K562 (cell line): Measurements from ENCODE around the gene TEAD3.

Experiments used
- CBX8 ChIP-seq: fragments of 200-600 bp; sonication (generic); IDR thresholded peaks from 2 replicates; pipeline ENCODE4 v1.6.1; 2012; ENCODE audit warnings: borderline replicate concordance, mixed run types, low read depth, mild to moderate bottlenecking, moderate library complexity, mixed read lengths, low read length, control low read depth, inconsistent platforms; ENCODE audit not compliant: poor library complexity, severe bottlenecking; ENCODE audit errors: extremely low read depth
- CTCF ChIP-seq, 3 experiments: IDR thresholded peaks in 2 of 3; conservative IDR thresholded peaks in 1 of 3; 2 replicates each; pipeline ENCODE4 v1.5.1; 2011 to 2012; ENCODE audit warnings: low read length in 3 of 3, mild to moderate bottlenecking in 3 of 3, control low read depth in 2 of 3, improper control_type of control experiment in 1 of 3, inconsistent platforms in 1 of 3, low read depth in 1 of 3, mixed read lengths in 1 of 3, moderate library complexity in 1 of 3; ENCODE audit not compliant: insufficient read depth in 2 of 3
- EP300 ChIP-seq: IDR thresholded peaks from 2 replicates; pipeline ENCODE4 v1.6.1; 2012; ENCODE audit warnings: low read length, improper control_type of control experiment
- JUND ChIP-seq, 2 experiments: IDR thresholded peaks; 2 replicates in 1 of 2; 3 replicates in 1 of 2; pipeline ENCODE4 v1.6.1; 2011; ENCODE audit warnings: borderline replicate concordance in 2 of 2, low read depth in 2 of 2, low read length in 2 of 2, improper control_type of control experiment in 1 of 2, missing biosample characterization in 1 of 2, missing genetic modification characterization in 1 of 2, missing genetic modification reagents in 1 of 2
- MAFK ChIP-seq: IDR thresholded peaks from 2 replicates; pipeline ENCODE4 v1.6.1; 2011; ENCODE audit warnings: low read length, improper control_type of control experiment
- NCOA1 ChIP-seq: fragments of 450-650 bp; IDR thresholded peaks from 2 replicates; pipeline ENCODE4 v1.6.1; 2016; ENCODE audit warnings: low read depth
- YY1 ChIP-seq, 3 experiments: IDR thresholded peaks; 2 replicates each; pipeline ENCODE4 v1.6.1; 2011; ENCODE audit warnings: low read length in 2 of 3, mild to moderate bottlenecking in 2 of 3, moderate library complexity in 2 of 3, borderline replicate concordance in 1 of 3, control low read depth in 1 of 3, low read depth in 1 of 3; ENCODE audit not compliant: insufficient read depth in 3 of 3, insufficient replicate concordance in 2 of 3, control insufficient read depth in 1 of 3, insufficient read length in 1 of 3; ENCODE audit errors: extremely low read depth in 1 of 3
- ZFP36 ChIP-seq: fragments of 150-350 bp; IDR thresholded peaks from 2 replicates; pipeline ENCODE4 v1.6.1; 2018; ENCODE audit warnings: low read length, low read depth; ENCODE audit not compliant: partially characterized antibody
- ZNF134 ChIP-seq: fragments of 250-450 bp; sonication (Bioruptor Pico); conservative IDR thresholded peaks from 2 replicates; pipeline ENCODE4 v1.4.0; 2020
- TF ChIP-seq, protein P1 (sequence below), 2 experiments: fragments of 450-650 bp in 1 of 2; sonication (generic) in 1 of 2; formaldehyde crosslinking in 1 of 2; IDR thresholded peaks; 2 replicates each; pipeline versions ENCODE4 v1.7.1 to v1.9.0; 2016 to 2022; ENCODE audit warnings: inconsistent platforms in 1 of 2, mild to moderate bottlenecking in 1 of 2, missing genetic modification reagents in 1 of 2
- TF ChIP-seq, protein P2 (sequence below): fragments of 250-450 bp; sonication (Bioruptor Pico); IDR thresholded peaks from 2 replicates; pipeline ENCODE4 v1.4.0; 2020; ENCODE audit warnings: mild to moderate bottlenecking

- TF ChIP-seq CTCF (IDR thresholded peaks at IDR 0.05 in 2 of 3, conservative IDR thresholded peaks at IDR 0.05 in 1 of 3; ENCODE audit: insufficient read depth in 2 of 3, low read depth in 1 of 3, low read length in 3 of 3), result no peak
- TF ChIP-seq NCOA1, result no peak
- TF ChIP-seq ZNF134 (CRISPR knock-in tag), result no peak
- TF ChIP-seq MAFK, result no peak
- TF ChIP-seq, protein P1, sequence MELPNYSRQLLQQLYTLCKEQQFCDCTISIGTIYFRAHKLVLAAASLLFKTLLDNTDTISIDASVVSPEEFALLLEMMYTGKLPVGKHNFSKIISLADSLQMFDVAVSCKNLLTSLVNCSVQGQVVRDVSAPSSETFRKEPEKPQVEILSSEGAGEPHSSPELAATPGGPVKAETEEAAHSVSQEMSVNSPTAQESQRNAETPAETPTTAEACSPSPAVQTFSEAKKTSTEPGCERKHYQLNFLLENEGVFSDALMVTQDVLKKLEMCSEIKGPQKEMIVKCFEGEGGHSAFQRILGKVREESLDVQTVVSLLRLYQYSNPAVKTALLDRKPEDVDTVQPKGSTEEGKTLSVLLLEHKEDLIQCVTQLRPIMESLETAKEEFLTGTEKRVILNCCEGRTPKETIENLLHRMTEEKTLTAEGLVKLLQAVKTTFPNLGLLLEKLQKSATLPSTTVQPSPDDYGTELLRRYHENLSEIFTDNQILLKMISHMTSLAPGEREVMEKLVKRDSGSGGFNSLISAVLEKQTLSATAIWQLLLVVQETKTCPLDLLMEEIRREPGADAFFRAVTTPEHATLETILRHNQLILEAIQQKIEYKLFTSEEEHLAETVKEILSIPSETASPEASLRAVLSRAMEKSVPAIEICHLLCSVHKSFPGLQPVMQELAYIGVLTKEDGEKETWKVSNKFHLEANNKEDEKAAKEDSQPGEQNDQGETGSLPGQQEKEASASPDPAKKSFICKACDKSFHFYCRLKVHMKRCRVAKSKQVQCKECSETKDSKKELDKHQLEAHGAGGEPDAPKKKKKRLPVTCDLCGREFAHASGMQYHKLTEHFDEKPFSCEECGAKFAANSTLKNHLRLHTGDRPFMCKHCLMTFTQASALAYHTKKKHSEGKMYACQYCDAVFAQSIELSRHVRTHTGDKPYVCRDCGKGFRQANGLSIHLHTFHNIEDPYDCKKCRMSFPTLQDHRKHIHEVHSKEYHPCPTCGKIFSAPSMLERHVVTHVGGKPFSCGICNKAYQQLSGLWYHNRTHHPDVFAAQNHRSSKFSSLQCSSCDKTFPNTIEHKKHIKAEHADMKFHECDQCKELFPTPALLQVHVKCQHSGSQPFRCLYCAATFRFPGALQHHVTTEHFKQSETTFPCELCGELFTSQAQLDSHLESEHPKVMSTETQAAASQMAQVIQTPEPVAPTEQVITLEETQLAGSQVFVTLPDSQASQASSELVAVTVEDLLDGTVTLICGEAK (IDR thresholded peaks at IDR 0.05), result no peak
- TF ChIP-seq, protein P1 (CRISPR knock-in tag; IDR thresholded peaks at IDR 0.05), result no peak
- no peak for TF ChIP-seq JUND (IDR thresholded peaks at IDR 0.05; ENCODE audit: borderline replicate concordance, low read depth, low read length)
- no peak for TF ChIP-seq JUND (tag; IDR thresholded peaks at IDR 0.05; ENCODE audit: borderline replicate concordance, low read depth, low read length)
- TF ChIP-seq EP300, result no peak
- TF ChIP-seq, protein P2, sequence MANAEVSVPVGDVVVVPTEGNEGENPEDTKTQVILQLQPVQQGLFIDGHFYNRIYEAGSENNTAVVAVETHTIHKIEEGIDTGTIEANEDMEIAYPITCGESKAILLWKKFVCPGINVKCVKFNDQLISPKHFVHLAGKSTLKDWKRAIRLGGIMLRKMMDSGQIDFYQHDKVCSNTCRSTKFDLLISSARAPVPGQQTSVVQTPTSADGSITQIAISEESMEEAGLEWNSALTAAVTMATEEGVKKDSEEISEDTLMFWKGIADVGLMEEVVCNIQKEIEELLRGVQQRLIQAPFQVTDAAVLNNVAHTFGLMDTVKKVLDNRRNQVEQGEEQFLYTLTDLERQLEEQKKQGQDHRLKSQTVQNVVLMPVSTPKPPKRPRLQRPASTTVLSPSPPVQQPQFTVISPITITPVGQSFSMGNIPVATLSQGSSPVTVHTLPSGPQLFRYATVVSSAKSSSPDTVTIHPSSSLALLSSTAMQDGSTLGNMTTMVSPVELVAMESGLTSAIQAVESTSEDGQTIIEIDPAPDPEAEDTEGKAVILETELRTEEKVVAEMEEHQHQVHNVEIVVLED, result no peak
- TF ChIP-seq YY1 (IDR thresholded peaks at IDR 0.05; ENCODE audit: borderline replicate concordance in 1 of 3, control insufficient read depth in 1 of 3, extremely low read depth in 1 of 3, insufficient read depth in 3 of 3, insufficient read length in 1 of 3, insufficient replicate concordance in 2 of 3, low read depth in 1 of 3, low read length in 2 of 3), result no peak
- no peak for TF ChIP-seq ZFP36
- TF ChIP-seq CBX8, result no peak
These were observed 4.9 kb upstream of the TEAD3 start for GRCh38 chr6:35501784-35502183.
